K562 (cell line): ENCODE measurements around the gene XPR1. TPM values are rescaled to one million over a fixed set of nuclear protein-coding genes. Genes with fewer than 3 reads are reported as not detected.

Experiments used
- AFF1 ChIP-seq, 2 experiments: fragments of 450-650 bp; IDR thresholded peaks; 2 replicates each; pipeline ENCODE4 v1.6.1; 2018; ENCODE audit warnings: mild to moderate bottlenecking in 2 of 2, low read depth in 1 of 2; ENCODE audit not compliant: partially characterized antibody in 2 of 2
- CUX1 ChIP-seq: fragments of 200-800 bp; sonication (Bioruptor generic); IDR thresholded peaks from 2 replicates; pipeline ENCODE4 v1.6.1; 2016; ENCODE audit warnings: missing genetic modification characterization, missing compliant biosample characterization
- DDX20 ChIP-seq: fragments of 450-650 bp; IDR thresholded peaks from 2 replicates; pipeline ENCODE4 v1.6.1; 2016; ENCODE audit warnings: missing genetic modification characterization, low read depth, mild to moderate bottlenecking, missing compliant biosample characterization, moderate library complexity
- FOXK2 ChIP-seq, 2 experiments: fragments of 450-650 bp; IDR thresholded peaks in 1 of 2; conservative IDR thresholded peaks in 1 of 2; 2 replicates each; pipeline ENCODE4 v1.6.1; 2016; ENCODE audit warnings: low read depth in 2 of 2, mild to moderate bottlenecking in 1 of 2
- HMGN3 ChIP-seq: IDR thresholded peaks from 2 replicates; pipeline ENCODE4 v1.6.1; 2011; ENCODE audit warnings: borderline replicate concordance, low read depth, mild to moderate bottlenecking, mixed read lengths, low read length; ENCODE audit not compliant: insufficient read length; ENCODE audit errors: extremely low read depth
- KLF1 ChIP-seq: fragments of 450-650 bp; IDR thresholded peaks from 2 replicates; pipeline ENCODE4 v1.6.1; 2016; ENCODE audit warnings: missing genetic modification characterization, missing compliant biosample characterization
- MYNN ChIP-seq, 2 experiments: sonication (generic); formaldehyde crosslinking in 1 of 2; IDR thresholded peaks; 2 replicates each; pipeline versions ENCODE4 v1.5.0 to v1.6.1; 2016 to 2020; ENCODE audit warnings: antibody characterized with exemption in 1 of 2, missing genetic modification reagents in 1 of 2
- NONO ChIP-seq, 2 experiments: fragments of 200-400 bp in 1 of 2; fragments of 450-650 bp in 1 of 2; formaldehyde crosslinking in 1 of 2; IDR thresholded peaks; 2 replicates each; pipeline ENCODE4 v1.6.1; 2017; ENCODE audit warnings: low read depth in 2 of 2, mild to moderate bottlenecking in 2 of 2, moderate library complexity in 2 of 2, low read length in 1 of 2
- PHF20 ChIP-seq: fragments of 450-650 bp; IDR thresholded peaks from 2 replicates; pipeline ENCODE4 v1.6.1; 2018; ENCODE audit not compliant: partially characterized antibody
- RAD51 ChIP-seq: fragments of 450-650 bp; IDR thresholded peaks from 2 replicates; pipeline ENCODE4 v1.7.1; 2016; ENCODE audit warnings: low read depth, mild to moderate bottlenecking, borderline replicate concordance
- WHSC1 ChIP-seq: IDR thresholded peaks from one replicate; pipeline ENCODE4 v1.6.1; 2012; ENCODE audit warnings: low read length, control low read depth, inconsistent platforms
- ZBTB26 ChIP-seq: fragments of 450-650 bp; formaldehyde crosslinking; IDR thresholded peaks from 2 replicates; pipeline ENCODE4 v1.4.0; 2022; ENCODE audit warnings: missing genetic modification characterization
- ZNF445 ChIP-seq: fragments of 250-450 bp; sonication (Bioruptor Pico); IDR thresholded peaks from 2 replicates; pipeline ENCODE4 v1.4.0; 2020; ENCODE audit warnings: low read depth, mild to moderate bottlenecking, moderate library complexity
- polyA plus RNA-seq, 8 experiments: library from polyadenylated mRNA; depleted of rRNA in 4 of 8; stranded (reverse) in 5 of 8; unstranded in 3 of 8; fragments of >200 nt; fragmentation: Nextera tagmentation in 2 of 8; fragmentation: Illumina TruSeq in 1 of 8; extraction: Ambion mirVana in 2 of 8; extraction: Trizol in 1 of 8; gene quantifications; 2 replicates each; pipeline versions ENCODE4 v1.2.1 to v1.2.3, GENCODE V29; 2011 to 2014; ENCODE audit warnings: inconsistent platforms in 1 of 8, missing spikeins in 1 of 8
- total RNA-seq, 7 experiments: library from RNA; depleted of rRNA in 6 of 7; stranded (reverse); fragments of >200 nt in 6 of 7; fragmentation: Illumina TruSeq in 2 of 7; extraction: Trizol in 2 of 7; gene quantifications; 2 replicates each; pipeline versions ENCODE4 v1.2.1 to v1.2.3, GENCODE V29; 2011 to 2021; ENCODE audit warnings: low replicate concordance in 1 of 7

The XPR1 gene
- total and polyA plus RNA-seq, 9 of the 15 experiments (the other 6 are each of a cell fraction or from before 2014, with no cell fraction given) = 3.0 to 66.2 (median 38.6) TPM

- no peak for TF ChIP-seq CUX1
- TF ChIP-seq HMGN3 = no peak
- TF ChIP-seq KLF1 = no peak
- peak; percentile 25 to 68 for TF ChIP-seq AFF1 (IDR thresholded peaks at IDR 0.05; ENCODE audit: low read depth in 1 of 2, partially characterized antibody in 2 of 2)
- peak; percentile 97 for TF ChIP-seq MYNN (IDR thresholded peaks at IDR 0.05)
- TF ChIP-seq MYNN (CRISPR knock-in tag; IDR thresholded peaks at IDR 0.05) = no peak
- TF ChIP-seq RAD51 = peak; percentile 96
- TF ChIP-seq WHSC1 = no peak
- TF ChIP-seq ZNF445 (CRISPR knock-in tag) = 0 out of 2 replicates have a peak, but pooled peaks have one; percentile 20
- peak in 1 of 2 experiments; percentile 59; a peak in 1 of 4 replicates for TF ChIP-seq NONO (IDR thresholded peaks at IDR 0.05; ENCODE audit: low read depth in 2 of 2, low read length in 1 of 2)
- TF ChIP-seq PHF20 = peak; percentile 33
- TF ChIP-seq DDX20 (tag) = no peak
- 0 out of 2 replicates have a peak, but pooled peaks have one; percentile 44 for TF ChIP-seq ZBTB26
- TF ChIP-seq FOXK2 (conservative IDR thresholded peaks at IDR 0.05 in 1 of 2, IDR thresholded peaks at IDR 0.05 in 1 of 2; ENCODE audit: low read depth in 2 of 2) = peak; percentile 63 to 84
Observed at GRCh38 chr1:180609643-180610555, 21.9 kb upstream of the XPR1 start (continued).
